Thoracic aorta (tissue), 2 donors: ENCODE measurements around the gene UROC1. TPM values are rescaled to one million over a fixed set of nuclear protein-coding genes. Genes with fewer than 3 reads are reported as not detected.

ENCODE experiments used
- ATAC-seq: fragments of 150-250 bp; one replicate; pipeline ENCODE4 v1.8.0; 2017; ENCODE audit warnings: low read depth; ENCODE audit not compliant: insufficient number of reproducible peaks, low FRiP score
- DNase-seq: peaks from one replicate; pipeline ENCODE4 v3.0.0-alpha.2; 2020; ENCODE audit warnings: low spot score
- H3K27ac ChIP-seq, 2 donors: fragments of 200-600 bp; sonication (generic); 1 replicate in 1 of 2; 2 replicates in 1 of 2; pipeline ENCODE4 v1.5.1; 2016; ENCODE audit warnings: mild to moderate bottlenecking in 2 of 2, moderate library complexity in 2 of 2
- H3K27me3 ChIP-seq: fragments of 200-600 bp; sonication (generic); replicated peaks from 2 replicates; pipeline ENCODE4 v1.6.0; 2016; ENCODE audit warnings: mild to moderate bottlenecking; ENCODE audit not compliant: insufficient read depth
- H3K36me3 ChIP-seq: fragments of 200-600 bp; sonication (generic); one replicate; pipeline ENCODE4 v1.5.1; 2016
- H3K4me1 ChIP-seq, 2 donors: fragments of 200-600 bp; sonication (generic); 1 replicate in 1 of 2; 2 replicates in 1 of 2; pipeline versions ENCODE4 v1.5.1 to v1.6.0; 2016; ENCODE audit warnings: low read depth in 2 of 2, mild to moderate bottlenecking in 1 of 2; ENCODE audit not compliant: control insufficient read depth in 1 of 2
- H3K4me3 ChIP-seq: fragments of 200-600 bp; sonication (generic); 2 replicates; pipeline ENCODE4 v1.5.1; 2016; ENCODE audit warnings: mild to moderate bottlenecking
- H3K9me3 ChIP-seq: fragments of 200-600 bp; sonication (generic); 2 replicates; pipeline ENCODE4 v1.5.1; 2016
- CTCF ChIP-seq: fragments of 200-600 bp; sonication (generic); IDR thresholded peaks from one replicate; pipeline ENCODE4 v1.5.1; 2019; ENCODE audit warnings: antibody characterized with exemption
- total RNA-seq, 2 donors: library from RNA; depleted of rRNA; stranded (reverse); fragments of >200 nt; gene quantifications; one replicate each; pipeline versions ENCODE4 v1.1.0 to v1.2.3, GENCODE V29; 2016

Gene UROC1
- total RNA-seq, 2 donors from 2014 or later, result not detected

- ATAC-seq (no peak), DNase-seq (no peak)
- H3K36me3 ChIP-seq, result peaks cover 75% of the 10 kb centered on the region
Observed at GRCh38 chr3:126460381-126460780, 57.2 kb downstream of the UROC1 start.

GRCh38 chr3:126459763-126460127, 57.8 kb downstream of the UROC1 start:
- DNase-seq, result no peak
- H3K36me3 ChIP-seq, result peaks cover 68% of the 10 kb centered on the region

More at GRCh38 chr3:126460381-126460780, 57.2 kb downstream of the UROC1 start:
- no peak for TF ChIP-seq CTCF
- no peaks in the 10 kb centered on the region for H3K9me3 ChIP-seq
- H3K27ac ChIP-seq, result no peak overlapping the region
- no peaks in the 10 kb centered on the region for H3K27me3 ChIP-seq
- no peaks in the 10 kb centered on the region for H3K4me1 ChIP-seq
- no peak overlapping the region for H3K4me3 ChIP-seq

GRCh38 chr3:126459111-126459762, 58.3 kb downstream of the UROC1 start:
- H3K27me3 ChIP-seq, result no peaks in the 10 kb centered on the region
- H3K36me3 ChIP-seq, result peaks cover 64% of the 10 kb centered on the region
- no peaks in the 10 kb centered on the region for H3K4me1 ChIP-seq
- no peak overlapping the region for H3K4me3 ChIP-seq
- no peak overlapping the region for H3K27ac ChIP-seq
- no peak for TF ChIP-seq CTCF
- ATAC-seq (no peak), DNase-seq (no peak)
- H3K9me3 ChIP-seq, result no peaks in the 10 kb centered on the region

More at GRCh38 chr3:126459763-126460127, 57.8 kb downstream of the UROC1 start:
- ATAC-seq, result no peak
- no peaks in the 10 kb centered on the region for H3K4me1 ChIP-seq
- no peak overlapping the region for H3K4me3 ChIP-seq
- no peak for TF ChIP-seq CTCF
- H3K9me3 ChIP-seq, result no peaks in the 10 kb centered on the region
- no peaks in the 10 kb centered on the region for H3K27me3 ChIP-seq
- no peak overlapping the region for H3K27ac ChIP-seq

- DNase-seq (no peak), ATAC-seq (no peak)
- Histone ChIP-seq H3K27me3 (no peaks in the 10 kb centered on the region), H3K4me3 (no peak overlapping the region), H3K4me1 (no peaks in the 10 kb centered on the region), H3K9me3 (no peaks in the 10 kb centered on the region), H3K36me3 (peaks cover 60% of the 10 kb centered on the region), H3K27ac (no peak overlapping the region)
- TF ChIP-seq CTCF, result no peak
Observed at GRCh38 chr3:126456766-126457388, 60.7 kb downstream of the UROC1 start.

GRCh38 chr3:126456211-126456610, 61.4 kb downstream of the UROC1 start:
- ATAC-seq (no peak), DNase-seq (no peak)
- no peak for TF ChIP-seq CTCF
- no peak overlapping the region for H3K27ac ChIP-seq
- H3K4me3 ChIP-seq, result no peak overlapping the region
- H3K9me3 ChIP-seq, result no peaks in the 10 kb centered on the region
- H3K36me3 ChIP-seq, result peaks cover 59% of the 10 kb centered on the region
- no peaks in the 10 kb centered on the region for H3K4me1 ChIP-seq
- H3K27me3 ChIP-seq, result no peaks in the 10 kb centered on the region
